ENCODE data around the gene CC2D2A.
A peak's percentile ranks its signal among the peaks of the same experiment; 100 is the strongest.

The CC2D2A gene

GRCh38 chr4:15469402-15470127 lies at the start of gene CC2D2A:
CC2D2A (plus strand) TSS chr4:15469882; CDS start chr4:15475933, 6,051 bp downstream.
- DNase-seq (ENCODE audit: low read depth in 2 of 2) = no peak

GRCh38 chr4:15420642-15421041 lies 49.0 kb upstream of the CC2D2A start:
- DNase-seq (ENCODE audit: low read depth in 2 of 2) = no peak

GRCh38 chr4:15423285-15423711 lies 46.4 kb upstream of the CC2D2A start:
- no peak for DNase-seq (ENCODE audit: low read depth in 2 of 2)

- DNase-seq (ENCODE audit: low read depth in 2 of 2) = no peak
These were observed 44.2 kb upstream of the CC2D2A start for GRCh38 chr4:15425520-15425919.

GRCh38 chr4:15427161-15427560 lies 42.5 kb upstream of the CC2D2A start:
- DNase-seq (ENCODE audit: low read depth in 2 of 2) = no peak

- no peak for DNase-seq (ENCODE audit: low read depth in 2 of 2)
These were observed 42.0 kb upstream of the CC2D2A start, which contains the start of gene C1QTNF7 for GRCh38 chr4:15427701-15428100. C1QTNF7 (plus strand) TSS chr4:15428033; CDS start chr4:15435744, 7,711 bp downstream.

GRCh38 chr4:15428611-15429010 lies 41.1 kb upstream of the CC2D2A start:
- no peak for DNase-seq (ENCODE audit: low read depth in 2 of 2)

GRCh38 chr4:15434091-15434490 lies 35.6 kb upstream of the CC2D2A start:
- DNase-seq (ENCODE audit: low read depth in 2 of 2) = no peak

GRCh38 chr4:15434676-15435075 lies 35.0 kb upstream of the CC2D2A start:
- no peak for DNase-seq (ENCODE audit: low read depth in 2 of 2)

- DNase-seq (ENCODE audit: low read depth in 2 of 2) = peak in 1 of 2 experiments; percentile 29
These were observed 33.2 kb upstream of the CC2D2A start for GRCh38 chr4:15436513-15436912.

- no peak for DNase-seq (ENCODE audit: low read depth in 2 of 2)
These were observed 30.6 kb upstream of the CC2D2A start for GRCh38 chr4:15438939-15439524.

GRCh38 chr4:15443371-15444160 lies 26.1 kb upstream of the CC2D2A start:
- DNase-seq (ENCODE audit: low read depth in 2 of 2) = no peak

- no peak for DNase-seq (ENCODE audit: low read depth in 2 of 2)
These were observed 25.4 kb upstream of the CC2D2A start for GRCh38 chr4:15444276-15444675.

- DNase-seq (ENCODE audit: low read depth in 2 of 2) = no peak
These were observed 24.7 kb upstream of the CC2D2A start for GRCh38 chr4:15444879-15445547.

- DNase-seq (ENCODE audit: low read depth in 2 of 2) = peak; percentile 25 to 29
These were observed 18.4 kb upstream of the CC2D2A start for GRCh38 chr4:15451181-15451865.

- peak; percentile 93 to 94 for DNase-seq (ENCODE audit: low read depth in 2 of 2)
These were observed 17.6 kb upstream of the CC2D2A start for GRCh38 chr4:15451866-15452765.

GRCh38 chr4:15455290-15455689 lies 14.4 kb upstream of the CC2D2A start:
- DNase-seq (ENCODE audit: low read depth in 2 of 2) = peak in 1 of 2 experiments; percentile 30

- DNase-seq (ENCODE audit: low read depth in 2 of 2) = peak in 1 of 2 experiments; percentile 25
These were observed 12.1 kb upstream of the CC2D2A start for GRCh38 chr4:15457406-15458201.

GRCh38 chr4:15458616-15459015 lies 11.1 kb upstream of the CC2D2A start:
- DNase-seq (ENCODE audit: low read depth in 2 of 2) = no peak

All from fibroblast of skin of left biceps (primary cell).